Panc1 (cell line): Measurements from ENCODE around the gene PCSK1N. TPM values are rescaled to one million over a fixed set of nuclear protein-coding genes. Genes with fewer than 3 reads are reported as not detected.
A peak's percentile ranks its signal among the peaks of the same experiment; 100 is the strongest.

Source experiments
- ATAC-seq: fragments of 200-7000 bp; cut with Tn5 transposase; 2 replicates; pipeline ENCODE4 v1.9.1; 2020; ENCODE audit warnings: mild to moderate bottlenecking, moderate library complexity
- BruUV-seq: library from RNA; stranded (reverse); fragments of 400-500 nt; replicated peaks from 2 replicates; lab custom pipeline; 2021; lab: Mats Ljungman, UMichigan
- CTCF ChIA-PET: fragments of 300-600 bp; sonication (Branson Sonifier 250); formaldehyde crosslinking; loops from one replicate; lab custom pipeline; 2022; ENCODE audit warnings: antibody characterized with exemption; lab: Charles Lee
- POLR2A ChIA-PET: fragments of 300-600 bp; sonication (Branson Sonifier 250); formaldehyde crosslinking; loops from one replicate; lab custom pipeline; 2022; ENCODE audit warnings: antibody characterized with exemption; lab: Charles Lee
- DNase-seq: peaks from one replicate; pipeline ENCODE4 v3.0.0-alpha.2; 2010; ENCODE audit warnings: low read depth, low spot score
- H3K27ac ChIP-seq: 2 replicates; pipeline ENCODE4 v1.5.1; 2011; ENCODE audit warnings: mild to moderate bottlenecking, low read length, inconsistent platforms
- H3K27me3 ChIP-seq: fragments of 200-500 bp; sonication (Bioruptor generic); 2 replicates; pipeline ENCODE4 v1.6.0; 2014; ENCODE audit warnings: low read length, inconsistent platforms; ENCODE audit not compliant: control insufficient read depth, insufficient read depth
- H3K36me3 ChIP-seq: fragments of 200-500 bp; sonication (Bioruptor generic); 2 replicates; pipeline ENCODE4 v1.5.1; 2014; ENCODE audit warnings: inconsistent platforms, mild to moderate bottlenecking, low read length, moderate library complexity; ENCODE audit not compliant: control insufficient read depth, insufficient read depth
- H3K4me1 ChIP-seq: 2 replicates; pipeline ENCODE4 v1.5.1; 2011; ENCODE audit warnings: inconsistent platforms, mild to moderate bottlenecking, low read length, moderate library complexity; ENCODE audit not compliant: control insufficient read depth, insufficient read depth
- H3K4me3 ChIP-seq, 2 experiments: 2 replicates each; pipeline ENCODE4 v1.5.1; 2011 to 2012; ENCODE audit warnings: low read depth in 2 of 2, low read length in 2 of 2, mild to moderate bottlenecking in 2 of 2, inconsistent platforms in 1 of 2, moderate library complexity in 1 of 2
- H3K9me3 ChIP-seq: fragments of 200-500 bp; sonication (Bioruptor generic); 2 replicates; pipeline ENCODE4 v1.5.1; 2014; ENCODE audit warnings: low read depth, mild to moderate bottlenecking, inconsistent platforms, low read length, moderate library complexity; ENCODE audit not compliant: control insufficient read depth, insufficient read depth
- POLR2AphosphoS5 ChIP-seq: IDR thresholded peaks from 2 replicates; pipeline ENCODE4 v1.6.1; 2012; ENCODE audit warnings: mild to moderate bottlenecking, low read depth, low read length, moderate library complexity
- SIN3A ChIP-seq: IDR thresholded peaks from 2 replicates; pipeline ENCODE4 v1.6.1; 2012; ENCODE audit warnings: low read depth, mild to moderate bottlenecking, low read length, moderate library complexity, borderline replicate concordance; ENCODE audit not compliant: insufficient read depth
- TCF7L2 ChIP-seq: IDR thresholded peaks from 2 replicates; pipeline ENCODE4 v1.6.1; 2011; ENCODE audit warnings: mild to moderate bottlenecking, low read depth, low read length, inconsistent platforms
- in situ Hi-C: cut with HindIII; loops from 2 replicates; pipeline ENCODE4 v1.10.0; 2016; ENCODE audit warnings: low sequenced_read_pairs, low pct_unique_long_range_greater_than_20kb
- intact Hi-C: fragments of 100-400 bp; cut with micrococcal nuclease; formaldehyde crosslinking; loops from one replicate; pipeline ENCODE4 v1.10.0; 2022; ENCODE audit not compliant: unreplicated experiment
- total RNA-seq: library from RNA; stranded (reverse); gene quantifications from one replicate; pipeline ENCODE4 v1.2.1, GENCODE V29; 2021; ENCODE audit not compliant: unreplicated experiment
- TF ChIP-seq, protein P1 (sequence below): fragments of 450-650 bp; IDR thresholded peaks from 2 replicates; pipeline ENCODE4 v1.5.1; 2017; ENCODE audit warnings: mild to moderate bottlenecking
- TF ChIP-seq, protein P2 (sequence below), 2 experiments: IDR thresholded peaks; 2 replicates each; pipeline ENCODE4 v1.6.1; 2011 to 2012; ENCODE audit warnings: low read depth in 2 of 2, control low read depth in 1 of 2, low read length in 1 of 2, mild to moderate bottlenecking in 1 of 2, moderate library complexity in 1 of 2; ENCODE audit not compliant: insufficient read depth in 1 of 2

PCSK1N gene
- total RNA-seq, 1 experiment from 2014 or later = 17.8 TPM

GRCh38 chrX:48816014-48816810, 19.2 kb downstream of the PCSK1N start:
- Histone ChIP-seq H3K4me3 (no peak overlapping the region), H3K4me1 (no peaks in the 10 kb centered on the region), H3K27me3 (no peaks in the 10 kb centered on the region), H3K9me3 (no peaks in the 10 kb centered on the region), H3K36me3 (no peaks in the 10 kb centered on the region; the same call in 1 of the 2 replicates), H3K27ac (no peak overlapping the region)
- DNase-seq = no peak
- in situ Hi-C loops (no loop called here), intact Hi-C loops (no loop called here)
- ATAC-seq = 0 out of 2 replicates have a peak, but pooled peaks have one; percentile 36
- BruUV-seq = no TSS peak
- POLR2A ChIA-PET = interaction anchor here (0.7 kb wide), 1 partner anchor 14 kb away, joined by 13 read pairs; the partner anchor contains the start of gene HDAC6
- CTCF ChIA-PET = no interaction called here
- TF ChIP-seq, protein P1, sequence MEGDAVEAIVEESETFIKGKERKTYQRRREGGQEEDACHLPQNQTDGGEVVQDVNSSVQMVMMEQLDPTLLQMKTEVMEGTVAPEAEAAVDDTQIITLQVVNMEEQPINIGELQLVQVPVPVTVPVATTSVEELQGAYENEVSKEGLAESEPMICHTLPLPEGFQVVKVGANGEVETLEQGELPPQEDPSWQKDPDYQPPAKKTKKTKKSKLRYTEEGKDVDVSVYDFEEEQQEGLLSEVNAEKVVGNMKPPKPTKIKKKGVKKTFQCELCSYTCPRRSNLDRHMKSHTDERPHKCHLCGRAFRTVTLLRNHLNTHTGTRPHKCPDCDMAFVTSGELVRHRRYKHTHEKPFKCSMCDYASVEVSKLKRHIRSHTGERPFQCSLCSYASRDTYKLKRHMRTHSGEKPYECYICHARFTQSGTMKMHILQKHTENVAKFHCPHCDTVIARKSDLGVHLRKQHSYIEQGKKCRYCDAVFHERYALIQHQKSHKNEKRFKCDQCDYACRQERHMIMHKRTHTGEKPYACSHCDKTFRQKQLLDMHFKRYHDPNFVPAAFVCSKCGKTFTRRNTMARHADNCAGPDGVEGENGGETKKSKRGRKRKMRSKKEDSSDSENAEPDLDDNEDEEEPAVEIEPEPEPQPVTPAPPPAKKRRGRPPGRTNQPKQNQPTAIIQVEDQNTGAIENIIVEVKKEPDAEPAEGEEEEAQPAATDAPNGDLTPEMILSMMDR = no peak
- TF ChIP-seq TCF7L2 (no peak), SIN3A (no peak), POLR2AphosphoS5 (no peak)
- TF ChIP-seq, protein P2, sequence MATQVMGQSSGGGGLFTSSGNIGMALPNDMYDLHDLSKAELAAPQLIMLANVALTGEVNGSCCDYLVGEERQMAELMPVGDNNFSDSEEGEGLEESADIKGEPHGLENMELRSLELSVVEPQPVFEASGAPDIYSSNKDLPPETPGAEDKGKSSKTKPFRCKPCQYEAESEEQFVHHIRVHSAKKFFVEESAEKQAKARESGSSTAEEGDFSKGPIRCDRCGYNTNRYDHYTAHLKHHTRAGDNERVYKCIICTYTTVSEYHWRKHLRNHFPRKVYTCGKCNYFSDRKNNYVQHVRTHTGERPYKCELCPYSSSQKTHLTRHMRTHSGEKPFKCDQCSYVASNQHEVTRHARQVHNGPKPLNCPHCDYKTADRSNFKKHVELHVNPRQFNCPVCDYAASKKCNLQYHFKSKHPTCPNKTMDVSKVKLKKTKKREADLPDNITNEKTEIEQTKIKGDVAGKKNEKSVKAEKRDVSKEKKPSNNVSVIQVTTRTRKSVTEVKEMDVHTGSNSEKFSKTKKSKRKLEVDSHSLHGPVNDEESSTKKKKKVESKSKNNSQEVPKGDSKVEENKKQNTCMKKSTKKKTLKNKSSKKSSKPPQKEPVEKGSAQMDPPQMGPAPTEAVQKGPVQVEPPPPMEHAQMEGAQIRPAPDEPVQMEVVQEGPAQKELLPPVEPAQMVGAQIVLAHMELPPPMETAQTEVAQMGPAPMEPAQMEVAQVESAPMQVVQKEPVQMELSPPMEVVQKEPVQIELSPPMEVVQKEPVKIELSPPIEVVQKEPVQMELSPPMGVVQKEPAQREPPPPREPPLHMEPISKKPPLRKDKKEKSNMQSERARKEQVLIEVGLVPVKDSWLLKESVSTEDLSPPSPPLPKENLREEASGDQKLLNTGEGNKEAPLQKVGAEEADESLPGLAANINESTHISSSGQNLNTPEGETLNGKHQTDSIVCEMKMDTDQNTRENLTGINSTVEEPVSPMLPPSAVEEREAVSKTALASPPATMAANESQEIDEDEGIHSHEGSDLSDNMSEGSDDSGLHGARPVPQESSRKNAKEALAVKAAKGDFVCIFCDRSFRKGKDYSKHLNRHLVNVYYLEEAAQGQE (IDR thresholded peaks at IDR 0.05; ENCODE audit: insufficient read depth in 1 of 2, low read depth in 2 of 2, low read length in 1 of 2) = no peak

GRCh38 chrX:48815266-48815665, 20.1 kb downstream of the PCSK1N start:
- H3K36me3 ChIP-seq = no peaks in the 10 kb centered on the region; the same call in 1 of the 2 replicates
- ATAC-seq (no peak), DNase-seq (no peak)
- BruUV-seq = no TSS peak
- ChIA-PET POLR2A (no interaction called here), CTCF (no interaction called here)
- no peaks in the 10 kb centered on the region for H3K27me3 ChIP-seq
- H3K27ac ChIP-seq = no peak overlapping the region
- intact Hi-C loops (no loop called here), in situ Hi-C loops (no loop called here)
- no peaks in the 10 kb centered on the region for H3K9me3 ChIP-seq
- no peaks in the 10 kb centered on the region for H3K4me1 ChIP-seq
- TF ChIP-seq POLR2AphosphoS5 (no peak), TCF7L2 (no peak), SIN3A (no peak)
- TF ChIP-seq, protein P2 (IDR thresholded peaks at IDR 0.05; ENCODE audit: insufficient read depth in 1 of 2, low read depth in 2 of 2, low read length in 1 of 2) = no peak
- TF ChIP-seq, protein P1 = no peak
- no peak overlapping the region for H3K4me3 ChIP-seq
